Endodermal cell (in vitro differentiated cells): ENCODE results near the gene CHGA. TPM values are rescaled to one million over a fixed set of nuclear protein-coding genes. Genes with fewer than 3 reads are reported as not detected.

Experiments used
- DNase-seq: peaks from one replicate; pipeline ENCODE4 v3.0.0-alpha.2; 2017
- H3K27ac ChIP-seq: 2 replicates; pipeline ENCODE4 v1.5.1; 2013; ENCODE audit warnings: mild to moderate bottlenecking, low read depth, low read length, moderate library complexity
- H3K27me3 ChIP-seq: 2 replicates; pipeline ENCODE4 v1.6.1; 2013; ENCODE audit warnings: mild to moderate bottlenecking, low read length, moderate library complexity; ENCODE audit not compliant: insufficient read depth, control insufficient read depth, poor library complexity, severe bottlenecking
- H3K36me3 ChIP-seq: 2 replicates; pipeline ENCODE4 v1.7.0; 2013; ENCODE audit warnings: mild to moderate bottlenecking, low read length, moderate library complexity; ENCODE audit not compliant: control insufficient read depth, insufficient read depth
- H3K4me1 ChIP-seq: one replicate; pipeline ENCODE4 v1.7.0; 2013; ENCODE audit warnings: low read length; ENCODE audit not compliant: control insufficient read depth, insufficient read depth
- H3K4me3 ChIP-seq: 2 replicates; pipeline ENCODE4 v1.5.1; 2013; ENCODE audit warnings: mild to moderate bottlenecking, low read length, moderate library complexity
- H3K9ac ChIP-seq: 2 replicates; pipeline ENCODE4 v1.6.1; 2013; ENCODE audit warnings: mild to moderate bottlenecking, low read length, moderate library complexity; ENCODE audit not compliant: poor library complexity, severe bottlenecking; ENCODE audit errors: extremely low read depth
- H3K9me3 ChIP-seq: 2 replicates; pipeline ENCODE4 v1.6.1; 2013; ENCODE audit warnings: mild to moderate bottlenecking, low read length, moderate library complexity; ENCODE audit not compliant: control insufficient read depth
- H3K27ac Mint-ChIP-seq: 2 replicates; pipeline ENCODE4 v1.8.0; 2020; ENCODE audit warnings: mixed read lengths
- H3K27me3 Mint-ChIP-seq: 2 replicates; pipeline ENCODE4 v1.8.0; 2021; ENCODE audit warnings: mild to moderate bottlenecking, mixed read lengths; ENCODE audit not compliant: insufficient read depth
- H3K36me3 Mint-ChIP-seq: 2 replicates; pipeline ENCODE4 v1.8.0; 2020; ENCODE audit warnings: low read depth, mixed read lengths
- H3K4me1 Mint-ChIP-seq: 2 replicates; pipeline ENCODE4 v1.8.0; 2020; ENCODE audit warnings: mixed read lengths
- H3K4me3 Mint-ChIP-seq: 2 replicates; pipeline ENCODE4 v1.8.0; 2020; ENCODE audit warnings: mild to moderate bottlenecking, moderate library complexity, mixed read lengths
- H3K9me3 Mint-ChIP-seq: 2 replicates; pipeline ENCODE4 v1.8.0; 2020; ENCODE audit warnings: mild to moderate bottlenecking, mixed read lengths
- CTCF ChIP-seq: fragments of 200-600 bp; sonication (generic); conservative IDR thresholded peaks from 2 replicates; pipeline ENCODE4 v1.5.0; 2021; ENCODE audit warnings: antibody characterized with exemption, mild to moderate bottlenecking
- WGBS, 2 experiments: methylation state at CpG; one replicate each; pipeline versions ENCODE4 v1.1.5 to v1.1.7; 2013; ENCODE audit warnings: missing lambda C conversion rate in 2 of 2, mixed read lengths in 1 of 2; ENCODE audit not compliant: insufficient coverage in 1 of 2, insufficient read length in 1 of 2; 5-methylcytosine and 5-hydroxymethylcytosine counted together
- total RNA-seq, 2 donors: library from RNA; stranded (reverse); fragmentation: NEBNext Ultra II Directional in 1 of 2; extraction: Animal tissue kit (Norgen Biotek cat#: 25700) in 1 of 2; gene quantifications; 2 replicates in 1 of 2; 3 replicates in 1 of 2; pipeline ENCODE4 v1.2.1, GENCODE V29; 2021

CHGA gene
- total RNA-seq, 2 donors from 2014 or later: 4.6 TPM

- H3K9me3 ChIP-seq: peaks cover 38% of the 10 kb centered on the region
- Mint-ChIP-seq H3K4me1 (no peaks in the 10 kb centered on the region), H3K27ac (no peak overlapping the region), H3K9me3 (peaks cover 52% of the 10 kb centered on the region), H3K27me3 (no peaks in the 10 kb centered on the region), H3K36me3 (peaks cover 65% of the 10 kb centered on the region), H3K4me3 (no peak overlapping the region)
- H3K36me3 ChIP-seq: peaks cover 7% of the 10 kb centered on the region
- no peak overlapping the region for H3K27ac ChIP-seq
- TF ChIP-seq CTCF: no peak
- DNase-seq: no peak
- H3K9ac ChIP-seq: no peak overlapping the region
- H3K4me1 ChIP-seq: no peaks in the 10 kb centered on the region
- no peak overlapping the region for H3K4me3 ChIP-seq
- 93 to 100% methylated on average over 4 of the region's 4 CpGs for WGBS, 2 experiments
- no peaks in the 10 kb centered on the region for H3K27me3 ChIP-seq
Measured at GRCh38 chr14:92980866-92981265, 57.9 kb downstream of the CHGA start.

GRCh38 chr14:92981726-92982125 lies 58.8 kb downstream of the CHGA start:
- no peak for TF ChIP-seq CTCF
- Mint-ChIP-seq H3K9me3 (peaks cover 48% of the 10 kb centered on the region), H3K4me3 (no peak overlapping the region), H3K27ac (no peak overlapping the region), H3K27me3 (no peaks in the 10 kb centered on the region), H3K36me3 (peaks cover 58% of the 10 kb centered on the region), H3K4me1 (no peaks in the 10 kb centered on the region)
- peaks cover 5% of the 10 kb centered on the region for H3K36me3 ChIP-seq
- H3K4me3 ChIP-seq: no peak overlapping the region
- no peak overlapping the region for H3K9ac ChIP-seq
- H3K9me3 ChIP-seq: peaks cover 32% of the 10 kb centered on the region
- 89 to 92% methylated on average over 6 to 8 of the region's 8 CpGs for WGBS, 2 experiments
- no peaks in the 10 kb centered on the region for H3K4me1 ChIP-seq
- no peak overlapping the region for H3K27ac ChIP-seq
- DNase-seq: no peak
- no peaks in the 10 kb centered on the region for H3K27me3 ChIP-seq

- Histone ChIP-seq H3K9me3 (peaks cover 24% of the 10 kb centered on the region), H3K36me3 (no peaks in the 10 kb centered on the region), H3K4me3 (no peak overlapping the region), H3K27me3 (no peaks in the 10 kb centered on the region), H3K27ac (no peak overlapping the region), H3K9ac (no peak overlapping the region), H3K4me1 (no peaks in the 10 kb centered on the region)
- 94 to 95% methylated on average over 6 to 8 of the region's 8 CpGs for WGBS, 2 experiments
- peaks cover 39% of the 10 kb centered on the region for H3K9me3 Mint-ChIP-seq
- no peaks in the 10 kb centered on the region for H3K4me1 Mint-ChIP-seq
- no peak overlapping the region for H3K4me3 Mint-ChIP-seq
- peaks cover 45% of the 10 kb centered on the region for H3K36me3 Mint-ChIP-seq
- no peak overlapping the region for H3K27ac Mint-ChIP-seq
- no peak for TF ChIP-seq CTCF
- DNase-seq: no peak
- no peaks in the 10 kb centered on the region for H3K27me3 Mint-ChIP-seq
Measured at GRCh38 chr14:92982956-92983355, 60.0 kb downstream of the CHGA start.
